Measurements from ENCODE around the gene ZNF789. TPM values are rescaled to one million over a fixed set of nuclear protein-coding genes. Genes with fewer than 3 reads are reported as not detected.

Gene ZNF789
- total and polyA plus RNA-seq, 2 of the 4 experiments (the other 2 are of a cell fraction): 4.8 to 8.9 TPM

DNA sequence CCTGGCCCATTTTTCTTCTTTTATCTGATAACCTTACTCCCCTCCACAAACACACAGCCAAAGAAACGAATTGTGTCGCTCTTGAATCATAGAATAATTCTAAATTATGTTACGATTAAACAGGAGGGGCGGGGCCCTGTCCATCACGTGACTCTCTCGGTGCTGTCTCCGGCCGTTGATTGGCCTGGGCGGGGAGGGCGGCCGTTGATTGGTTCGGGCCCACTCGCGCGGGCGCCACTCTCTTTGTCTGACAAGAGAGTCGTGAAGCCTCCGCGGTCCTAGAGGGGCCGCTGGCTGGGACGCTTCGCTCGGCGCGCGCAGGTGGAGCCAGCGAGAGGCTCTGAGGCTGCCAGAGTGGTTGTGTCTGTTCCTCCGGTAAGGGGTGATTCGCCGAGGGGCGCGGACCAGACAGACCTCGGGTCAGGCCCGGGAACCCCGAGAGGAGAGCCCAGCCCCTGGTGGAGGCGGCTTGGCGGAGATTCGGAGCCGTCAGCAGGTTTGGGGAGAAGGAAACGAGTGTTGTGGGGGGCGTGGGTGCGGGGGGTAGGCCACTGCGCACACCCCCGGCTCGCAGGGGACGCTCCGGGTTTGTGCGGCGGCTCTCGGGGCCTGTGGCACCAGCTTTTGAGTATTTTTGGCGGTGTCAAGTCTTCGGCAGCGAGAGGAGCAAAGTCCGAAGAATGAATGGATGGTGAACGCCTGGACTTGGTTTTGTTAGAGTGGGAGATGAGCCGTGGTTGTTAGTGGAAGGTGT lies at the start of gene ZNF789 (continued):
- no peak for TF ChIP-seq RFX5 (IDR thresholded peaks at IDR 0.05; ENCODE audit: low read depth, low read length)
- no peak for TF ChIP-seq CHD1 (IDR thresholded peaks at IDR 0.05; ENCODE audit: low read depth, low read length)
- no peak for TF ChIP-seq NFE2L2 (IDR thresholded peaks at IDR 0.05; ENCODE audit: low read depth, low read length)
- no peak for TF ChIP-seq MAZ (IDR thresholded peaks at IDR 0.05; ENCODE audit: borderline replicate concordance, low read depth, low read length)

DNA sequence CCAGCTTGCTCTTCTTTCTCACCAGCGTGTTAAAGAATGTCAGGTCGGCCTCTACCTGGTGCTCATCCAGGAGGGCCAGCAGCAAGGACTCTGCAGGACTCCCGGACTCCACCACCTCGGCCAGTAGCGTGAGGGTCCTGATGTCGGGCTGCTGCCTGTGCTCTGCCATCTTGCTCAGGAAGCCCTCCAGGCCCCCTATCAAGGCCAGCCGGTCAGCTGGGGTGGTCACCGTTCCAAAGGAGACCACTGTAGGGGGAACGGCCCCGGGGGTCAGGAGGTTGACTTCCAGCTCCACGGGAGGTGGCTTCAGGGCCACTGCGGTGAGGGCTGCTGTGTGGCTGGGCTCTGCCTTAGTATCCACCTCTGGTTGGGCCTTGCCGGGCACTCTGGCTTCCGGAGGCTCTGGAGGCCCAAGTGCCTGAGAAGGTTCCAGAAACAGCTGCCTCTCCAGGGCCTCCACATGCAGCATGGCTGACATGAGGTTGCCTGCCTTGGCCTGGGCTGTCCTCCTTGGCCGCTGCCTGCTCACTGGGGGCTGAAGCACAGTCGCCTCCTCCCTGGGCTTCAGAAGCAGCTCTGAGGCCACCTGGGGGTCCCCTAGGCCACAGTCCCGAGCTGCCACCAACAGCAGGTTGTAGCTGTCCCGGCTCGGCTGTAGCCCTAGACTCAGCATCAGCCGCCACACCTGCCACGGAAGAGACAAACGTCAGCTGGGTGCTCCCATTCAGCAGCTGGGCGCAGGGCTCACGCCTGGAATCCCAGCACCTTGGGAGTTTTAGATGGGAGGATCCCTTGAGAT lies 47.6 kb upstream of the ZNF789 start:
- DNase-seq: no peak
- Histone ChIP-seq H2AK9ac (replicated peaks; ENCODE audit: low read depth, low read length, poor library complexity) (no peak overlapping the region), H4K8ac (ENCODE audit: low read depth in 2 of 2, low read length in 2 of 2) (no peak overlapping the region), H3K36me3 (ENCODE audit: control insufficient read depth, insufficient read depth, low read length) (peaks cover 53% of the 10 kb centered on the region), H3K9me3 (ENCODE audit: control insufficient read depth, insufficient read depth, low read length) (no peaks in the 10 kb centered on the region), H2BK5ac (ENCODE audit: low read depth, low read length, poor library complexity, severe bottlenecking) (no peak overlapping the region), H3K4me2 (ENCODE audit: low read depth, low read length) (no peak overlapping the region), H3K4ac (ENCODE audit: low read depth, low read length) (no peak overlapping the region), H3K4me3 (ENCODE audit: insufficient read depth, low read depth, low read length) (no peak overlapping the region), H3K9me1 (ENCODE audit: insufficient read depth, low read length) (no peaks in the 10 kb centered on the region), H2BK20ac (ENCODE audit: low read depth, low read length) (no peak overlapping the region), H4K5ac (ENCODE audit: low read depth, low read length) (no peak overlapping the region), H3K79me1 (ENCODE audit: low read depth in 1 of 2, low read length in 2 of 2) (no peaks in the 10 kb centered on the region; a peak in 2 of 4 replicates), H3K27ac (ENCODE audit: insufficient read depth, low read length) (no peak overlapping the region), H3K14ac (replicated peaks; ENCODE audit: low read depth, low read length) (no peak overlapping the region), H3K56ac (ENCODE audit: extremely low read depth, insufficient read depth, low read length) (no peak overlapping the region), H2AK5ac (ENCODE audit: low read depth, low read length) (no peak overlapping the region), H2BK120ac (ENCODE audit: low read depth, low read length) (no peak overlapping the region), H3K27me3 (ENCODE audit: control insufficient read depth, insufficient read depth, low read length) (no peaks in the 10 kb centered on the region), H2AFZ (replicated peaks; ENCODE audit: low read length, poor library complexity) (no peak overlapping the region), H4K20me1 (ENCODE audit: insufficient read depth, low read length) (no peaks in the 10 kb centered on the region), H3K9ac (ENCODE audit: low read depth, low read length) (no peak overlapping the region), H3K23ac (ENCODE audit: low read depth, low read length) (no peak overlapping the region), H4K91ac (ENCODE audit: insufficient read depth, low read depth, low read length) (no peak overlapping the region), H2BK15ac (ENCODE audit: low read depth, low read length) (no peak overlapping the region), H3K18ac (ENCODE audit: low read depth, low read length) (no peak overlapping the region), H3K4me1 (ENCODE audit: control insufficient read depth, insufficient read depth, low read length) (no peaks in the 10 kb centered on the region)
- ChIA-PET CTCF (no interaction called here), POLR2A (ENCODE audit: unreplicated experiment) (no interaction called here)
- intact Hi-C loops (cut with micrococcal nuclease) (no loop called here), in situ Hi-C loops (cut with MboI; ENCODE audit: low sequenced_read_pairs) (no loop called here), dilution Hi-C loops (cut with HindIII; ENCODE audit: low sequenced_read_pairs, unreplicated experiment) (no loop called here)
- BruUV-seq (replicated peaks): no TSS peak
- no peak for ATAC-seq (ENCODE audit: low read depth)
- WGBS, 2 experiments (ENCODE audit: extremely low coverage in 2 of 2, insufficient read length in 1 of 2): 96% methylated on average over 11 of the region's 24 CpGs; no CpG with 5 or more reads in 1 of the 2 experiments
- TF ChIP-seq CEBPB (IDR thresholded peaks at IDR 0.05; ENCODE audit: low read depth, low read length) (no peak), RCOR1 (IDR thresholded peaks at IDR 0.05; ENCODE audit: insufficient replicate concordance, low read length) (no peak), RAD21 (IDR thresholded peaks at IDR 0.05; ENCODE audit: low read length) (no peak), SMC3 (IDR thresholded peaks at IDR 0.05; ENCODE audit: low read depth, low read length) (no peak), MXI1 (IDR thresholded peaks at IDR 0.05; ENCODE audit: borderline replicate concordance, low read depth, low read length) (no peak), NFE2L2 (IDR thresholded peaks at IDR 0.05; ENCODE audit: low read depth, low read length) (no peak), MAZ (IDR thresholded peaks at IDR 0.05; ENCODE audit: borderline replicate concordance, low read depth, low read length) (no peak), POLR2A (IDR thresholded peaks at IDR 0.05; ENCODE audit: low read depth, low read length) (no peak), FOS (IDR thresholded peaks at IDR 0.05; ENCODE audit: low read depth, low read length) (no peak), MAFK (IDR thresholded peaks at IDR 0.05; ENCODE audit: low read depth, low read length) (no peak)
- TF ChIP-seq, protein P1, sequence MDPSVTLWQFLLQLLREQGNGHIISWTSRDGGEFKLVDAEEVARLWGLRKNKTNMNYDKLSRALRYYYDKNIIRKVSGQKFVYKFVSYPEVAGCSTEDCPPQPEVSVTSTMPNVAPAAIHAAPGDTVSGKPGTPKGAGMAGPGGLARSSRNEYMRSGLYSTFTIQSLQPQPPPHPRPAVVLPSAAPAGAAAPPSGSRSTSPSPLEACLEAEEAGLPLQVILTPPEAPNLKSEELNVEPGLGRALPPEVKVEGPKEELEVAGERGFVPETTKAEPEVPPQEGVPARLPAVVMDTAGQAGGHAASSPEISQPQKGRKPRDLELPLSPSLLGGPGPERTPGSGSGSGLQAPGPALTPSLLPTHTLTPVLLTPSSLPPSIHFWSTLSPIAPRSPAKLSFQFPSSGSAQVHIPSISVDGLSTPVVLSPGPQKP (IDR thresholded peaks at IDR 0.05; ENCODE audit: borderline replicate concordance, low read depth, low read length): no peak
- TF ChIP-seq, protein P2, sequence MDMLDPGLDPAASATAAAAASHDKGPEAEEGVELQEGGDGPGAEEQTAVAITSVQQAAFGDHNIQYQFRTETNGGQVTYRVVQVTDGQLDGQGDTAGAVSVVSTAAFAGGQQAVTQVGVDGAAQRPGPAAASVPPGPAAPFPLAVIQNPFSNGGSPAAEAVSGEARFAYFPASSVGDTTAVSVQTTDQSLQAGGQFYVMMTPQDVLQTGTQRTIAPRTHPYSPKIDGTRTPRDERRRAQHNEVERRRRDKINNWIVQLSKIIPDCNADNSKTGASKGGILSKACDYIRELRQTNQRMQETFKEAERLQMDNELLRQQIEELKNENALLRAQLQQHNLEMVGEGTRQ (IDR thresholded peaks at IDR 0.05; ENCODE audit: low read depth, low read length): no peak
